Measurements from ENCODE around the gene NTSR1. TPM values are rescaled to one million over a fixed set of nuclear protein-coding genes. Genes with fewer than 3 reads are reported as not detected.
A peak's percentile ranks its signal among the peaks of the same experiment; 100 is the strongest.

NTSR1 gene
- total RNA-seq, 4 donors from 2014 or later, result 0.04 to 0.13 TPM; not detected in 2

GRCh38 chr20:62796699-62797491 is 88.3 kb downstream of the NTSR1 start:
- ATAC-seq (no peak), DNase-seq (peak in 1 of 2 donors; percentile 25)
- intact Hi-C loops (cut with DNase I; ENCODE audit: low total_unique reads) (loop anchor here (2.0 to 10.0 kb wide), 3 partner anchors 392 to 654 kb away; partner anchors contain the start of genes CABLES2, PSMA7, SS18L1 and YTHDF1), in situ Hi-C loops (cut with MboI; ENCODE audit: low sequenced_read_pairs in 4 of 4) (loop anchor here in 1 of 4 donors (25.0 kb wide), 1 partner anchor 135 kb away; no protein-coding TSS in a partner anchor)
- Histone ChIP-seq H3K4me1 (peaks cover 16 to 28% of the 10 kb centered on the region in 2 donors), H3K36me3 (peaks cover 0 to 27% of the 10 kb centered on the region in 2 donors), H3K9me3 (no peaks in the 10 kb centered on the region), H3K27ac (peak overlapping the region; percentile 92 to 93 (median 92)), H3K4me3 (peak overlapping the region; percentile 61 to 75 (median 68)), H3K27me3 (no peaks in the 10 kb centered on the region)
- TF ChIP-seq CTCF (IDR thresholded peaks at IDR 0.05 in 4 of 5, conservative IDR thresholded peaks at IDR 0.05 in 1 of 5) (no peak), POLR2A (IDR thresholded peaks at IDR 0.05) (no peak)

- no peak for ATAC-seq
- intact Hi-C loops (cut with DNase I; ENCODE audit: low total_unique reads), result loop anchor here (2.0 to 10.0 kb wide), 3 partner anchors 393 to 655 kb away; partner anchors contain the start of genes CABLES2, PSMA7, SS18L1 and YTHDF1
Observed at GRCh38 chr20:62797671-62798532, 89.3 kb downstream of the NTSR1 start.

DNA sequence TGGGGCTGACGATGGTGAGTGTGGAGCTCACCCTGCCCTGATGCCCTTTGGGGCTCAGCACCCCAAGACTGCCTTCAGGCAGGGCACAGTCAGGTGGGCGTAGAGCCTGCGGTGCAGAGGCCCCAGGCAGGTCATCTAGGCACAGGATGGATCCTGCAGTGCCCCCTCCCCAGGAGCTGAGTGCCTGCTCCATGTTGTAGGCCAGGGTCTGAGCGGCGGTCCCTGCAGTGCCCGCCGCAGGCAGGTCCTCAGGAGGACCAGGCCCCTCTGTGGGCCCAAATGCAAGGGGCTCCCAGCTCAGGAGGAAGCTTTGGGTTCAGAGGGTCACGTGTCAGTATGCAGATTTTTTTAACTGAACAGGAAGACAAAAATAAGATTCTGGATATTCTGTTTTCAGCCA is 90.4 kb downstream of the NTSR1 start:
- H3K27ac ChIP-seq, result no peak overlapping the region
- peaks cover 20 to 46% of the 10 kb centered on the region in 2 donors for H3K4me1 ChIP-seq
- no peak for TF ChIP-seq CTCF (IDR thresholded peaks at IDR 0.05 in 4 of 5, conservative IDR thresholded peaks at IDR 0.05 in 1 of 5)
- TF ChIP-seq POLR2A (IDR thresholded peaks at IDR 0.05), result no peak
- no peak for ATAC-seq
- H3K4me3 ChIP-seq, result no peak overlapping the region
- in situ Hi-C loops (cut with MboI; ENCODE audit: low sequenced_read_pairs in 4 of 4), result loop anchor here in 1 of 4 donors (25.0 kb wide), 1 partner anchor 137 kb away; no protein-coding TSS in a partner anchor
- peaks cover 0 to 27% of the 10 kb centered on the region in 2 donors for H3K36me3 ChIP-seq
- DNase-seq, result no peak
- intact Hi-C loops (cut with DNase I; ENCODE audit: low total_unique reads), result loop anchor here (10.0 kb wide), 2 partner anchors 394 to 416 kb away; partner anchors contain the start of genes CABLES2 and YTHDF1
- no peaks in the 10 kb centered on the region for H3K27me3 ChIP-seq
- H3K9me3 ChIP-seq, result no peaks in the 10 kb centered on the region

More at GRCh38 chr20:62797671-62798532, 89.3 kb downstream of the NTSR1 start:
- in situ Hi-C loops (cut with MboI; ENCODE audit: low sequenced_read_pairs in 4 of 4), result loop anchor here in 1 of 4 donors (25.0 kb wide), 1 partner anchor 136 kb away; no protein-coding TSS in a partner anchor
- TF ChIP-seq CTCF (IDR thresholded peaks at IDR 0.05 in 4 of 5, conservative IDR thresholded peaks at IDR 0.05 in 1 of 5), result no peak
- TF ChIP-seq POLR2A (IDR thresholded peaks at IDR 0.05), result no peak
- DNase-seq, result no peak
- peaks cover 23 to 38% of the 10 kb centered on the region in 2 donors for H3K4me1 ChIP-seq
- H3K27me3 ChIP-seq, result no peaks in the 10 kb centered on the region
- H3K36me3 ChIP-seq, result peaks cover 0 to 27% of the 10 kb centered on the region in 2 donors
- no peaks in the 10 kb centered on the region for H3K9me3 ChIP-seq
- peak overlapping the region in 1 of 4 donors; percentile 37 for H3K4me3 ChIP-seq
- peak overlapping the region in 3 of 4 donors; percentile 92 for H3K27ac ChIP-seq

DNA sequence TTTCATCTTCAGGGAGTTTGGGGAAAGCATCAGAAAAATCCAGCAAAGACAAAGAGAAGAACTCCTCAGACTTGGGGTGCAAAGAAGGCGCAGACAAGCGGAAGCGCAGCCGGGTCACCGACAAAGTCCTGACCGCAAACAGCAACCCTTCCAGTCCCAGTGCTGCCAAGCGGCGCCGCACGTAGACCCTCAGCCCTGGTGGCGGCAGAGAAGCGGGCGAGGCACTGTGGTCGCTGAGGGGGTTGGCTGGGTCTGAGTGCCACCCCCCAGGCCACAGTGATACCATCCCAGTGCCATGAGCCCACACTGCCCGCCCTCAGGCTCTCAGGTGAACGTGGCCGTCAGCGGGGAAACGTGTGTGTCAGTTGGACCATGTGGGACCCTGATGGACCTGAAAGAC is 90.8 kb downstream of the NTSR1 start:
- intact Hi-C loops (cut with DNase I; ENCODE audit: low total_unique reads) (loop anchor here (10.0 kb wide), 2 partner anchors 395 to 415 kb away; partner anchors contain the start of genes CABLES2 and YTHDF1), in situ Hi-C loops (cut with MboI; ENCODE audit: low sequenced_read_pairs in 4 of 4) (loop anchor here in 1 of 4 donors (25.0 kb wide), 1 partner anchor 137 kb away; no protein-coding TSS in a partner anchor)
- Histone ChIP-seq H3K27me3 (no peaks in the 10 kb centered on the region), H3K27ac (no peak overlapping the region), H3K36me3 (peaks cover 0 to 27% of the 10 kb centered on the region in 2 donors), H3K4me3 (no peak overlapping the region), H3K9me3 (no peaks in the 10 kb centered on the region), H3K4me1 (peaks cover 20 to 49% of the 10 kb centered on the region in 2 donors)
- ATAC-seq (no peak), DNase-seq (no peak)
- TF ChIP-seq POLR2A (IDR thresholded peaks at IDR 0.05) (no peak), CTCF (IDR thresholded peaks at IDR 0.05 in 4 of 5, conservative IDR thresholded peaks at IDR 0.05 in 1 of 5) (no peak)
